GM18517 (cell line): ENCODE results near the gene SPATA7.

Source experiments
- ATAC-seq: cut with Tn5 transposase; IDR thresholded peaks from one replicate; pipeline ENCODE4 v1.9.1; 2021; ENCODE audit warnings: mild to moderate bottlenecking, moderate library complexity; ENCODE audit not compliant: unreplicated experiment

SPATA7 gene

GRCh38 chr14:88481059-88481458 is 95.6 kb downstream of the SPATA7 start:
- ATAC-seq = no peak

GRCh38 chr14:88481794-88482193 is 96.3 kb downstream of the SPATA7 start:
- no peak for ATAC-seq

GRCh38 chr14:88482524-88482923 is 97.1 kb downstream of the SPATA7 start:
- ATAC-seq = no peak
